ENCODE data around the gene SLC25A1. TPM values are rescaled to one million over a fixed set of nuclear protein-coding genes. Genes with fewer than 3 reads are reported as not detected.

SLC25A1 gene
- total and polyA plus RNA-seq, 2 of the 8 experiments (the other 6 are each of a cell fraction or from before 2014, with no cell fraction given), result 110 to 148 TPM

- TF ChIP-seq CHD7 (IDR thresholded peaks at IDR 0.05; ENCODE audit: insufficient replicate concordance, low read length) (no peak), KDM5A (IDR thresholded peaks at IDR 0.05; ENCODE audit: low read length) (no peak), SP2 (IDR thresholded peaks at IDR 0.05; ENCODE audit: low read length) (no peak), RXRA (IDR thresholded peaks at IDR 0.05; ENCODE audit: insufficient read depth, low read depth, low read length) (no peak), SIX5 (IDR thresholded peaks at IDR 0.05; ENCODE audit: low read depth, low read length) (no peak), POLR2A (IDR thresholded peaks at IDR 0.05; ENCODE audit: control extremely low read depth in 1 of 2, low read depth in 2 of 2, low read length in 2 of 2) (no peak), NRF1 (IDR thresholded peaks at IDR 0.05; ENCODE audit: low read depth, low read length) (no peak), RFX5 (IDR thresholded peaks at IDR 0.05; ENCODE audit: borderline replicate concordance, low read depth, low read length) (no peak)
- TF ChIP-seq, protein P1, sequence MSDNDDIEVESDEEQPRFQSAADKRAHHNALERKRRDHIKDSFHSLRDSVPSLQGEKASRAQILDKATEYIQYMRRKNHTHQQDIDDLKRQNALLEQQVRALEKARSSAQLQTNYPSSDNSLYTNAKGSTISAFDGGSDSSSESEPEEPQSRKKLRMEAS (IDR thresholded peaks at IDR 0.05), result peak; percentile 87
These were observed 29.3 kb downstream of the SLC25A1 start (continued) for GRCh38 chr22:19149047-19149883.

All from H1 (cell line).